ENCODE data around the gene SMARCB1.

- TF ChIP-seq RFX5 (IDR thresholded peaks at IDR 0.05; ENCODE audit: low read depth, low read length) (no peak), SMC3 (IDR thresholded peaks at IDR 0.05; ENCODE audit: low read depth, low read length) (no peak), POLR2A (IDR thresholded peaks at IDR 0.05; ENCODE audit: low read depth, low read length) (no peak), CTCF (conservative IDR thresholded peaks at IDR 0.05; ENCODE audit: low read depth, low read length) (no peak), ELK1 (IDR thresholded peaks at IDR 0.05; ENCODE audit: borderline replicate concordance, low read depth, low read length) (no peak)
Observed at GRCh38 chr22:23801886-23802377, 15.2 kb downstream of the SMARCB1 start.
